Stimulated activated CD4-positive, alpha-beta T cell treated with anti-CD3 and anti-CD28 coated beads, Interleukin-15, amount 100 ng/mL, for 48 hours (primary cell): Measurements from ENCODE around the gene P2RY14.

Source experiments
- DNase-seq, 2 donors: peaks; one replicate each; pipeline ENCODE4 v3.0.0-alpha.2; 2020; ENCODE audit warnings: low read depth in 2 of 2

Gene P2RY14

DNA sequence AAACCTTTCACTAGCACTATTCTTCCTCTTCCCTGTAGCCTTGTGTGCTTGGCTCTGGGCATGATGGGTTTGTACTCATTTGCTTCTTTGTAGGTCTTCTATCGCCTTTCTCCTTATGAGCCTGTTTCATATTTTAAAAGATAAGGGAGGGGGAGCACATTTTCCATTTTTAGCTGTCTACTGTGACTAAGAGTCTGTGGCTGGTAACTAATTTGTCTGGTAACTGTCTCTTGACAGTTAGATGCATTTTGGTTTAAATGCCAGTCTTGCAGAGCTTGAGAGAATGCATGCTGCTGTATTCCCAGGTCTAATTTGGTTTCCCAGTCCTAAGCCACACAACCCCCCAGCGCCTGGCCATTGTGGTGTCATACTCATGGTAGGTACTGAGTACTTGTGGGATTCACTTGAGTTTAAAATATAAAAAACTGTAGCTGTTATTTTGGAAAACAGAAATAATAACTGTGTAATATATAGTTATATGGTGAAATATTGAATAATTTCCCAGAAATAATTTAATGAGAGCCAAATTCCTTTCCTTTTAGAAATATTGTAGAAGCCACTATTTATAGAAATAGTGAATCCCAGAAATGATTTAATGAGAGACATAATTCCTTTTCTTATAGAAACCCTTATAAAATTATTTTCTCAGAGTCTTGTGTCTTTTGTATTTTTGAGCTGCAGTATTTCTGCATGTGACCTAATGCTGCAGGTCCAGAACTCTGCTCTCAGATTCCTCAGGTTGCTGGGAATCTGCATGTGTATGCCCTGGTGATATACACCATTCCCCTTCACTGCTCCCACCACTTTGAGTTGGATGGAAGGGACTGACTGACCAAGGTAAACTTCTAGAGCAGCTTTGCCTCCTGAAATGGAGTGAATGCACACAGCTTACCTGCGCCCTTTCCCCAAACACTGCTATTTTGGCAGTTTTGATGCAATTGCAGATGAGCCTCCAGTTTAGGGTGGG is 61.4 kb downstream of the P2RY14 start:
- DNase-seq: no peak

DNA sequence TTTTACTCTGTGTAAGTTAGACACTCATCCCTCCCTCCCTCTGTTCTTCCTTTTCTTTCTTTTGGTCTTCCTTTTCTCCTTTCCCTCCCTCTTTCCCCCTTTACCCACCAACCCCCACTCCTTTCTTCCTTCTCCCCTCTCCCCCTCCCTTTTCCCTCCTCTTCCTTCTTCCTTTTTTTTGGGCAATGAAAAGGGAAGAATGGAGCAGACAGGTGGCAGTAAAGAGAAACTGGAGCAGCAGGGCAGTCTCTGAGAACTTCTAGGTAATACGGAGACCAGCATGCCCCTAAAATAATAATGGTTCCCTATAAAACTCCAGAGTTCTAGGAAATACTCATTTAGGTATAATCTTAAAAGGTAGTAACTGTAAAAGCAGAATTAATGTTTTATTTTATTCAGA is 63.9 kb downstream of the P2RY14 start:
- DNase-seq: no peak

DNA sequence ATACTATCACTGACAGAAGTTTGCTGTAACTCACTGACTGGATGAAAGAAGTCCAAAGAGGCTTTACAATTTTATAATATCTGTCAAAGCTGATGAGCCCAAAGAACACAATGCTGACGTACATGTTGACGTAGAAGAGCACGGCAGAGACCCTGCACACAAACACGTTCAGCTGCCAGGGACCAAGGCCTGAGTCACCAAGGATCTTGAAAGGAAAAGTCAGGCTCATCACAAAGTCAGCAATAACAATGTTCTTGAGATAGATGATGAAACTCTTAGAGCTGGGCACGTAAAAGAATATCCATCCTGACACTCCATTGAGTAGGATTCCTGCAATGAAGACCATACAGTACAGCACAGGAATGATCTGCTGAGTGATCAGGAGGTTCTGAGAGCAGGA is 64.5 kb downstream of the P2RY14 start:
- no peak for DNase-seq

DNA sequence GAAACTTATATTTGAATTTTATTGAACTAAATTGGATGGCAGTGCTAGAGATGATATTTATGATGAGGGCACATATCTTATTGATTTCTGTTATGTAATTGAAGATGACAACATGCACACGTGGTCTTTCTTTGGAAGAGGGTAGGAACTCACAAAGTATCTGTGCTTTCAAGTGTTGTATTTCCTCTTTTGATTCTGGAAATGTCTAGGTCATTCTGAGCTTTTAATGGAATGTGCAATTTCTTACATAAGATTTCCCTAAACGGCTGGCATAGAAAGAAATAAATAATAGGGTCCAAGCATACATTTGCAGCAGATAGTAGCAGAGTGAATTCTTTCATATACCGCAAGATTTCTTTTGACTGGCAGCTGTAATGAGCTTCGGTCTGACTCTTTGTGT is 65.2 kb downstream of the P2RY14 start:
- no peak for DNase-seq

DNA sequence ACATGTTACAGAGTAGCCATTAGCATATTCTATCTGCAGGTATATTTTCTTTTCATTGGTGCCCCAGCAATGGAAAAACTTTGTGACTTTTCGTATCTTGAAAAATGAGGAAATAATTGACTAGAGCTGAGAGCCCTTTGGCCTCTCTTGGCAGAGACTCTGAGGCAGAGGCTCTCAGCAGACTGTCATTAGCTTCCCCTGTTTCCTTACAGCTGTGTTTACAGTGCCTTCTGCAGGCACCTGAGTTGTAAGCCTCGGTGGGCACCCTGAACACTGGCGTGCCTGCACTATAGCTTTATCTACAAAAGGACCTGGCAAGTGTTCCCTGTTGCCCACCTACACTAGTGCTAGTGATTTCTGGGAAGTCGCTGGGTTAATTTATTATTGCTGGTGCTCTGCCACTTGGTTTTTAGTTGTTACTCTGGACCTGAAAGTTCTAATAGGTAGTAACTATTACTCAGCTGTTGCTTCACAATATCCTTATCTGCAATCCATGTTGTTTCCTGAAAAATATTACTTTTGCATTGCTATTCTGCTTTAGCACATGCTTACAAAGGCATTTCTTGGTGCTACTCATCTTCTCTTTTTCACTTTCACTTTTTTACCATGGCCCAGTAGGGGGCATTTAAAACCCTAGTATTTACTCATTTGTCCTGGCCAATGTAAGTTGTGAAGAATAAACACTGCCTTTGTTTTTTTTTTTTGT is 67.5 kb downstream of the P2RY14 start:
- DNase-seq: no peak

DNA sequence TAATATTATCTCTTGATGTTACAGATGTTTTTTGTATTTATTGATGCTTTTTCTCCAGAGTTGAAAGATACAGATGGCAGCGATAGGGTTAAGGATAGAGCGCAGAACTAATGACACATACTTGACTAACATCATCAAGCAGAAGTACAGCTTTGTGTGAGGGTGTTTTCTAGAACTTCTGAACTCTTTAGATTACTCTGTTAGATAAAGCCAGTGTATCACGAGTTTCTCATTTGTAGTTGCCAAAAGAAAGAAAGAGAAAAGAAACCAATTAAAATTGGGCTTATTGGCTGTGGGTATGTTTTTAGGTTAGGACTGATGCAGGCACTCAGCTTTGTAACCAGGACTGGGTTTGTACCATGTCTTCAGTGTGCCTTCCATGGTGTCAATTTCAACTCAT is 68.7 kb downstream of the P2RY14 start:
- no peak for DNase-seq

DNA sequence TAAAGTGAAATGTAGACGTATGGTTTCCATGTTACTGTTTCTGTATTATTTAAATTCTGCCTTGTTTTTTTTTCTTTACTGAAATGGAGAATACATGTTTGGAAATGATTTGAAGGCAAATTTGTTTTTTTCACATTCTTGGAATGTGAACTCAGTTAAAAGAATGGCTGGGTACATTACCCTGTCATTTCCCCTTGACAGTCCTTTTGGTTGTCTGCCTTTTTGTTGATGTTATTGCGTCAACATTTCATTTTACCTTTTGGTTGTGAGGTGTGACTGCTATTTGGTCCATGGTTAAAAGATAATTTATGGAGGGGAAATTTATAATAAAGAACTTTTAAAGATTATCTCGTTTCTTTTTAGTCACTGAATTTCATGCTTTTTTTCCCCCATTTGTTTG is 72.1 kb downstream of the P2RY14 start:
- DNase-seq: no peak

DNA sequence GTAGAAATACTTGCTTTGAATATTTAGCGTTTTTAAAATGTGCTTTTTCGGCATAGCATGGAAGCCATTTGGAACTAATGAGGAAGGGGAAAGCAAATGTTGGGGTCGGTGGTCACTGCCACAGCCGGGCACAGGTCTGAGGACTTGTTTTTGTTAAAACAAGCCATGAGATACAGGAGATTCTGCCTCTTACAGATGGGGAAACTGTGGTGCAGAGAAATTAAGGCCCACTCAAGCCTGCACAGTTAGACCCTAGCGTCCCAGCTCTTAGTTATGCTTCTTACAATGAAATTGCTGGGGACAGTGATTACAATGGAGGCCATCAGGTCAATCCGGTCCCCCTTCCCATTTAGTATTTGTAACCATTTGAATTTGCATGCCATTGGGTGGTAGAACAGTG is 72.9 kb downstream of the P2RY14 start:
- no peak for DNase-seq

DNA sequence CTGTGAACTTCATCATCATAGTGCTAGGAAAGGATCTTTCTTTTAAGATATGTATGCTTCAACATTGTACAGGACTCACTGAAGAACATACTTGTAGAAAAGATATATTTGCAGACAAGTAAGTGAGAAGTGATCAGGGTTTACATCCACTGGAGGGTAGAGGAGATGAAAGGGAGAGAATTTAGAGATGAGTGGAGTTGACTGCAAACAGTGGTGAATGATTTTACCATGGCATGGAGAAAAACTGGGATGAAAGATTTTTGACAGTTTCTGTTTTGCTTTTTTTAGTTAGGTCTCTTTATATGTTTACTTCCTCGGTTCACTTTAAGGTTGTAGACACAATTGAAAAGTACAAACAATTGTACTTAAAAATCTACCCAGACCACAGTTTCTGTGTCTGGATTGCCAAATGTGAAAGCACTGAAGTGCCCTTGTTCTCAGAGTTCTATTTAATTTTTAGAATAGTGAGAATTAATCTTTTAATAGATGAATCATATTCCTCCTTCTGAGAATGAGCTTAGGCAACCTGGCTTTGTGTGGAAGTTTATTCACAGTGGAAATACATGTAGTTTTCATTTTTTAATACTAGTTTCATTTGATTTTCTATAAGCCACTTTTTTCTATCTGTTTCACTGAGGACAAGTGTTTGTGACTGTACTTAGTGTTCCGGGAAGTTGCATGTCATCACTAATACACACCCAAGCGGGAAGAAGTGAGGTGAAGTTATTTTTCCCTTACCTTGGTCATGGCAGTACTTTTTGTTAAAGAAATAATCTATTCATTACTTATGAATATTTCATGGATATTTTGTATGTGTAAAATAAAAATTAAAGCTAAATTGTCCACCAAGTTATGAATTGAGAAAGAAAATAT is 73.6 kb downstream of the P2RY14 start:
- no peak for DNase-seq

DNA sequence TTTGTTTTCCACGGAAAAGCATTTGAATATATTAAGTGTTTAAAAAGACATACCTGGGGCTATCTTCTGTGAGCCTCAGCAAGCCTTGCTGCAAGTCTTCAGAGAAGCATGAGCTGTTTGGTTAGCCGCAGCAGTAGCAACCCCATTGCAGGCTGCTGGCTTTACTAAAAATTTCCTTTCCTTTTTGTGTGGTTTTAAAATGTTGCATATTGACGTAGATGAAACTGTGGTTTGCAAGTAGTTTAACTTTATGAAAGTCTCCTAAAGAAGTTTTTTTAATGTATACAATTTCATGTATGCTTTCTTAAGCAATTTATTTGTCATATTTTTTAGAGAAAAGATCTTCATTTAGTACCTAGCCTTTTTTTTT is 75.3 kb downstream of the P2RY14 start, which contains the start of gene GPR171:
GPR171 (minus strand) TSS at position 166 of the 370 bp plus-strand sequence. CDS start 3,830 bp downstream, outside the sequence.
- DNase-seq: peak; percentile 54 to 56

DNA sequence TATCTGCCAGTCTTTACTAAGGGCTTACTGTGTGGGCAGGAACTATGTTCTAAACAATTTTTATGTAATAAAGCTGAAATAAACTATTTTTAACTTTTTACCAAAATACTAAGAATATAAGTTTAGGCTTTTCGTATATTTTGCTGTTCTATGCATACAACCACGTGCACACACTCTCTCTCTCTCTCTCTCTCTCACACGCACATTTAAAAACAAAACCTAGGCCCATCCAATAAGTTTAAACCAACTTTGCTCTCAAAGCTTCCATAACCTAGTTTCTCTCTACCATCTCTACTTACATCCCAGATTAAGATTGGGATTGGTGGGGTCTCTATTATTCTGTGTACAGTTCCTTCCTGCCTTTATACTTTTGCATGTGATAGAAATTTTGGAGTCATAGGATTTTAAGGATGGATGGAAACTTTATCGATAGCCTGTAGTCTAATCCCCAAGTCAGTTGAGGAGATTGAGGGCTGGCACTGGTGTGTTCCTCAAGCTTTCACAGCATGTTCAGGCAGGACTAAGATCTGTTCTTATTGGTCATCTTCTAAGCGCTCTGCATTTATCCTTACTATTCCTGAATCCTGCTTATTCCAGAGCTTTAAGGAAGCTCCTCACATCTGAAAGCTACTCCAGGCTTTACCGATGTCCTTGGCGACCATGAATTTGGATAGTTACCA is 77.2 kb downstream of the P2RY14 start:
- DNase-seq: no peak

DNA sequence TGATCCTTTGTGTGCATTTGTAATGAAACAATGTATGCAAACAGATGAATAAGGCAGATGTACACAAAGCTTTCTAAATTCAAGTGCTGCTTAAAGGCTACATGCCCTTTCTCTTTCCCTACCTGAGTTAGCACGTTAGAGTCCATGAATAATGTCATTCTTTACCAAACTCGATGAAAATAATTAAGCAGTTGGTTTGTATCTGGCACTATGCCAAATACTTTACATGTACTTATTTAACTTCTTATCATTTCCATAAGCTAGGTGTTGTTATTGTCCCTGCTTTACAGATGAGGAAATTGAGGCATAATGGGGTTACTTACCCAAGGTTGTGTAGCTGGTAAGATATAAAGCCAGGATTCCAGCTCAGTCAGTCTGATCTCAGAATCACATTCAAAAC is 77.8 kb downstream of the P2RY14 start:
- DNase-seq: no peak

DNA sequence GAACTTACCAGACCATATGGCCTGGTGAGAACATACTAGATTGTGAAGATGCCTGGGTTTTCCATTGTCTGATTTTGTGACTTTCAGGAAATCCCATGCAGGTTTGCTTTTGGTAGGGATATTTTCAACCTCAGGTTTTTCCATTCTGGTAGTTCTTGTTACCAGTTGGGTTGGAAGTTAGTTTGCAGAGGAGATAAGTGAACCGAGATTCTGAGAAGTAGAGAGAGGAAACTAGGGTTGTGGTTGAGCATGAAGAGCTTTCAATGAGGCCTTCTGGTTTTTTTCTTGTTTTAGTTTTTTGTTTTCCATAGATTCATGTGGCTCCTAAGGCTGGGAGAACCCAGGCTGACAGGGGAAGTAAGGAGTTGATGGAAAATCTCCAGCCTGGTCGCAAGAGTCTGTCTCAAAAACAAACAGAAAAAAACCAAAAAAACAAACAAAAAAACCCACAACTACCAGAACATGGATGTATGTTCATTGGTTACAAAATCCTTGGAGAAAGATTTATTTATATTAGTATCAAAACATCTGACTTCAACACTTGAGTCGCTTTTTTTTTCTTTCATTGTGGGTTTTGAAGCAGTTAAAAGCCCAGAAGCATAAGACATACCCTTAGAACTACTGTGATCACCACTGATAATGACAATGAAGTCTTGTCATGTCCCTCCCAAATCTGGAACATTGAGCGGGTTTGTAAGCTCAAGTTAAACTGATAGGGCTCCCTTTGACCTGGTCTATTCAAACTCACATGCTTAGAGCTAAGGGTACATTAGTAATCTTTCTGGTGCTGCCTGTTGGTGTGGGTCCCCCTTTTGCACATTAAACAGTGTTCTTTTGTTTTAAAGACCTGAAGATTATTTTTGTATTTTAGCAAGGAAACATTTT is 78.5 kb downstream of the P2RY14 start:
- DNase-seq: no peak

DNA sequence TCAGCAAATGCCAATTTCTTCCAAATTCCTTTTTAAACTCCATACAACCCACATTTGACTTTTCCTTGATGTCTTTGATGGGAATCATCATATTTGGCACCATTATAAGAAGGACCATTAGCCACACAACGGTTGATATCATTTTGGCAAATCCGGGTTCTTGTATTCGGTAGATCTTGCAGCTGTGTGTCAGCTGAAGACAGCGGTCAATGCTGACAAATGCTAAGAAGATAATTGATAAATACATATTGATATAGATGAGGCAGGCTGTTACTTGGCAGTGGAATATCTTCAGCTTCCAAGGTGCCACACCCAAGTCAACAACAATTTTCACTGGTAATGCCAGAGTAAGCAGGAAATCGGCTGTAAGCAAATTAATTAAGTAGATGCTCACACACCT is 79.5 kb downstream of the P2RY14 start:
- DNase-seq: no peak

DNA sequence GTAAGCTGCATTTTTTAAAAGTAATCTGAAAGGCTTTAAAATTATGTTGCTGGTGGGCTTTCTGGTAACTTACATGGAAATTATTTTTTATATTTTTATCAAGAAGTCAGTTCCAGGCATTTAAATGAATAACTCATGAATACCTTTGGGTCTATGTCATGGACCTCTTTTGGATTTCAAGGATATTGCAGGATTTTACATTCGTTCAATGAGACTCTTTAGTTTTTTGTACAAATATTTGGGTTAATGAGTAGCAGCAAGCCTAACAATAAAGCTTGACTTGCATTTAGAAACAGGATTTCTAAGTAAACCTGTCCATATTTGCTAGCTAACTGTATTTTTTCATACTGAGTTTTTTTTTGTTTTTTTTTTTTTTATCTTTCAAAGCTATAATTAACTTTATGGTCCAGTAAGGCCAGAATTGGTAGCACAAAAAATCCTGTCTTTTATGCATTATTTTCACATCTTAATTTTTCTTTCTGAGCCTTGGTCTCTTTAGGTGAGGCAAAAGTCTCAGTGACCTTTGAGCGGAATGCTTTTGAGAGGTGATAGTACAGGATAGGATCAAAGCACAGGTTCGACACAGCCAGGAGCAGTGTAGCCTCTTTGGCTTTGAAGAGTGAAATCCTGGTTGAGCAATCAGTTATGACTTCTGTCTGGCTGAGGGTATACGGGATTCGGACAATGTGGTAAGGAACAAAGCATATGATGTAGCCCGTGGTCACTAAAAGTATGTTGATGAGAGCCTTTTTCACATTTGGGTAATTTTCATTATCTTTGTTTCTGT is 80.2 kb downstream of the P2RY14 start:
- DNase-seq: no peak

DNA sequence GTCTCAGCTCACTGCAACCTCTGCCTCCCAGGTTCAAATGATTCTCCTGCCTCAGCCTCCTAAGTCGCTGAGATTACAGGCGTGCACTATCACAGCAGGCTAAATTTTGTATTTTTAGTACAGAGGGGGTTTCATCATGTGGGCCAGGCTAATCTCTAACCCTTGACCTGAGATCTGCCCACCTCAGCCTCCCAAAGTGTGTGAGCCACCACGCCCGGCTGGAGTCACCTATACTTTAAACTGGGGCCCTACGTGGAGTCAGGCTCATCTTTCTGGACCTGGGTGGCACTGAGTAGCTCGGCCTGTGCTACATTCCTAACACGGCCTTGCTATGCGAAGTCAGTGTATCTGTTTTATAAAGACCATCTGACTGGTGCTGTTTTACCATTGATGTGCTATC is 81.1 kb downstream of the P2RY14 start:
- no peak for DNase-seq

DNA sequence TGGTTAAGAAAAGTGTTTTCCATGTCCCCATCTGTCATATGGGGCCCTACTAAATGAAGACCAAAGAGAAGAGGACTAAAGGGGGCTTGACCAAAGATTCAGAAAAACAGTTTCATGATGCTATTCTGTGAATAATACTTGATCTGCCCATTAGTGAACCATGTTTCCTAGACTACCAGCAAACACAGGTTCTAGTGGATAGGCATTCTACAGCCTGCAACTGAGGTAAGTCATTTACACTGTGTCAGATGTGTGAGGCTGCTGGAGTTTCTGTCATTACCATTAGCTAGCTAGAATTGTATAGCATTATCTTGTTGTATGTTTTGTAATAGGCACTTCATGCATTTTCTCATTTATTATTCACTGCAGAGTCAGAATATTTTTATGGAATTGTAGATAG is 81.9 kb downstream of the P2RY14 start:
- no peak for DNase-seq

DNA sequence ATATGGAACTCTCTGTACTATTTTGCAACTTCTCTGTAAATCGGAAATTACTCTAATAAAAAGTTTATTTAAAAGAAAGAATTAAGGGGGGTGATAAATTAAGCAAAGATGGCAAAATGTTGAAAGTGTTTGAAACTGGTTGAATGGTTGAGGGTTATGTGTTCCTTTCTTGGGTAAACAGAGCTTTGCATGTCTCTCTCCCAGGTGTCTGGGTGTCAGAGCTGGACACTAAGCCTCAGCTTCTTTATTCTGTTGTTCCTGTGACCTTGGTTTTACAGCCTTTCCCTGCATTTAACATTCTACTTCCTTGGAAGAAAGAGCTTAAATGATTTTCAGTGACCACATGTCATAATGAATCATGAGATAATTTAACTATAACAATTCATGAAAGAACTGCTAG is 82.5 kb downstream of the P2RY14 start:
- no peak for DNase-seq

DNA sequence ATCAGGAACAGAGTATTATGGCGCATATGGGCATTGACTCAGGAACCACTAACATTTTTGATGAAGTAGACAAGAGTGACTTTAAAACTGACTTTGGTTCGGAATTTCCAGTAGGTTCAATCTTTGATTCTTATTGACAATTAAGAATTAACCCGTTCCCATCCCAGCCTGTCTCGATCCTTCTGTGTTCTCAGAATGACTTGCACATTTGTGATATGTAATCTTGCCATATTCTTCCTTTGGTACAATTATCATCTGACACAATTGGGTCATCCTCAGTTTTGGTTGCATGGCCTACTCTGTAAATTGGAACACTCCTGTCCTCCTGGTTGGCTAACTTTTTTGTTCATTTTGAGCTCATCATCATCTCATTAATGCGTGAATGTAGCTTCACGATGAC is 85.8 kb downstream of the P2RY14 start:
- DNase-seq: no peak

DNA sequence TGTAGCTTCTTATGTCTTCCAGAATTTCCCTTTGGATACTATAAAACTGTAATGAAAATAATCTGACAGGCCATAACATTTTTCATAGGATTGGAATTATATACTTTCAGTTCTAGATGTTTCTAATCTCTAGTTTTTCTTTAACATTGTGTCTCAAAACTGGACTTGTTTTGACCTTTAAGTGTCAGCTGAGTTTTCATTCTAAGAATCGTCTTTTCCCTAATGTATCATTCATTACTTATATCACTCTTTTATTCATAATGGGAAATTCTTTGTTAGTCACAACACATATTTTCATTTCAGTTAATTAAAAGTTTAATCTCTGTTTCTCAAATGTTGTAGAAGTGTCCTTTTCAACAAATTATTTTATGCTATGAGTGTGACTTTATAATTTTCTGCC is 87.2 kb downstream of the P2RY14 start:
- no peak for DNase-seq
